Body of pancreas (tissue), 4 donors: ENCODE measurements around the gene TSPAN32. TPM values are rescaled to one million over a fixed set of nuclear protein-coding genes. Genes with fewer than 3 reads are reported as not detected.

Experiments
- ATAC-seq: fragments of 150-250 bp; one replicate; pipeline ENCODE4 v1.9.1; 2016
- DNase-seq, 4 donors: peaks; one replicate each; pipeline ENCODE4 v3.0.0-alpha.2; 2019
- H3K27ac ChIP-seq, 4 donors: fragments of 200-600 bp; sonication (generic); 1 replicate in 3 of 4; 2 replicates in 1 of 4; pipeline versions ENCODE4 v1.5.1 to v1.6.1; 2016 to 2019; ENCODE audit warnings: mild to moderate bottlenecking in 1 of 4, mixed read lengths in 1 of 4, moderate library complexity in 1 of 4
- H3K27me3 ChIP-seq, 2 donors: fragments of 200-600 bp; sonication (generic); one replicate each; pipeline ENCODE4 v1.6.0; 2016; ENCODE audit warnings: mild to moderate bottlenecking in 1 of 2
- H3K36me3 ChIP-seq, 2 donors: fragments of 200-600 bp; sonication (generic); replicated peaks in 1 of 2; 2 replicates each; pipeline ENCODE4 v1.5.1; 2016; ENCODE audit warnings: low read depth in 2 of 2; ENCODE audit not compliant: insufficient read depth in 1 of 2
- H3K4me1 ChIP-seq: fragments of 200-600 bp; sonication (generic); one replicate; pipeline ENCODE4 v1.6.0; 2016
- H3K4me3 ChIP-seq, 2 donors: fragments of 200-600 bp; sonication (generic); 1 replicate in 1 of 2; 2 replicates in 1 of 2; pipeline ENCODE4 v1.5.1; 2016 to 2019
- H3K9me3 ChIP-seq, 3 donors: fragments of 200-600 bp; sonication (generic); 1 replicate in 2 of 3; 2 replicates in 1 of 3; pipeline ENCODE4 v1.5.1; 2016
- POLR2A ChIP-seq, 3 donors: fragments of 450-650 bp; IDR thresholded peaks; one replicate each; pipeline ENCODE4 v1.6.1; 2016; ENCODE audit warnings: antibody characterized with exemption in 3 of 3, mild to moderate bottlenecking in 2 of 3
- whole genome bisulfite sequencing, 2 donors: methylation state at CpG; one replicate each; pipeline ENCODE4 v1.1.5; 2017; 5-methylcytosine and 5-hydroxymethylcytosine counted together
- intact Hi-C: fragments of 100-400 bp; cut with DNase I; formaldehyde crosslinking; loops from one replicate; pipeline ENCODE4 v1.15.1; 2023
- total RNA-seq, 2 donors: library from RNA; depleted of rRNA; stranded (reverse); fragments of >200 nt; gene quantifications; one replicate each; pipeline ENCODE4 v1.1.0, GENCODE V29; 2016
- TF ChIP-seq, protein P1 (sequence below), 7 experiments: fragments of 450-650 bp in 4 of 7; fragments of 200-600 bp in 3 of 7; sonication (generic) in 3 of 7; IDR thresholded peaks; one replicate each; pipeline ENCODE4 v1.5.1; 2016 to 2019; ENCODE audit warnings: antibody characterized with exemption in 7 of 7

TSPAN32 gene
- total RNA-seq, 2 donors from 2014 or later, result 5.9 TPM; not detected in 1

DNA sequence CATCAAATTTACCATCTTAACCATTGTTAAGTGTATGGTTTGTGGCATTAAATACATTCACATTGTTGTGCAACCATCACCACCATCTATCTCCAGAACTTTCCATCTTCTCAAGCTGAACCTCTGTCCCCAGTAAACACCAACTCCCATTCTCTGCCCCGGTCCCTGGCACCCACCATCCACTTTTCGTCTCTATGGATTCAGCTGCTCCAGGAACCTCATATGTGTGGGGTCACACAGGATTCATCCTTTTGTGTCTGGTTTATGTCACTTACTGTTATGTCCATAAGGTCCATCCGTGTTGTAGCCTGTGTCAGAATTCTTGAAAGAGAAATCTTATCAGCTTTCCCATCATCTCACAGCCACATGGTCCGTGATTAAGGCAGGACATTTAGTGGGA, 16.3 kb downstream of the TSPAN32 start:
- no peaks in the 10 kb centered on the region for H3K36me3 ChIP-seq
- 74 to 83% methylated on average over 4 of the region's 4 CpGs for WGBS, 2 donors
- intact Hi-C loops, result no loop called here
- TF ChIP-seq POLR2A (IDR thresholded peaks at IDR 0.05), result no peak
- TF ChIP-seq, protein P1, sequence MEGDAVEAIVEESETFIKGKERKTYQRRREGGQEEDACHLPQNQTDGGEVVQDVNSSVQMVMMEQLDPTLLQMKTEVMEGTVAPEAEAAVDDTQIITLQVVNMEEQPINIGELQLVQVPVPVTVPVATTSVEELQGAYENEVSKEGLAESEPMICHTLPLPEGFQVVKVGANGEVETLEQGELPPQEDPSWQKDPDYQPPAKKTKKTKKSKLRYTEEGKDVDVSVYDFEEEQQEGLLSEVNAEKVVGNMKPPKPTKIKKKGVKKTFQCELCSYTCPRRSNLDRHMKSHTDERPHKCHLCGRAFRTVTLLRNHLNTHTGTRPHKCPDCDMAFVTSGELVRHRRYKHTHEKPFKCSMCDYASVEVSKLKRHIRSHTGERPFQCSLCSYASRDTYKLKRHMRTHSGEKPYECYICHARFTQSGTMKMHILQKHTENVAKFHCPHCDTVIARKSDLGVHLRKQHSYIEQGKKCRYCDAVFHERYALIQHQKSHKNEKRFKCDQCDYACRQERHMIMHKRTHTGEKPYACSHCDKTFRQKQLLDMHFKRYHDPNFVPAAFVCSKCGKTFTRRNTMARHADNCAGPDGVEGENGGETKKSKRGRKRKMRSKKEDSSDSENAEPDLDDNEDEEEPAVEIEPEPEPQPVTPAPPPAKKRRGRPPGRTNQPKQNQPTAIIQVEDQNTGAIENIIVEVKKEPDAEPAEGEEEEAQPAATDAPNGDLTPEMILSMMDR (IDR thresholded peaks at IDR 0.05), result no peak
- peaks cover 20% of the 10 kb centered on the region for H3K4me1 ChIP-seq
- H3K27me3 ChIP-seq, result no peaks in the 10 kb centered on the region
- no peak overlapping the region for H3K4me3 ChIP-seq
- DNase-seq (no peak), ATAC-seq (no peak)
- no peaks in the 10 kb centered on the region for H3K9me3 ChIP-seq
- H3K27ac ChIP-seq, result no peak overlapping the region

DNA sequence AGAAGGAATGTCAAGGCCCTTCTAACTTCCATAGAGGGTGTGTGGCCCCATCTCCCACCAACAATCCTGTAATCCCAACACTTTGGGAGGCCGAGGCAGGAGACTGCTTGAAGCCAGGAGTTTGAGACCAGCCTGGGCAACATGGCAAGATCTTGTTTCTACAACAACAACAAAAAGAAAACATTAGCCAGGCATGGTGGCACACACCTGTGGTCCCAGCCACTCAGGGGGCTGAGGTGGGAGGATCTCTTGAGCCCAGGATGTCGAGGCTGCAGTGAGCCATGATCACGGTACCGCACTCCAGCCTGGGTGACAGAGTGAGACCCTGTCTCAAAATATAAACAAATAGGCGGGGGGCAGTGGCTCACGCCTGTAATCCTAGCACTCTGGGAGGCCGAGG, 16.9 kb downstream of the TSPAN32 start:
- no peak for TF ChIP-seq POLR2A (IDR thresholded peaks at IDR 0.05)
- TF ChIP-seq, protein P1 (IDR thresholded peaks at IDR 0.05), result no peak
- Histone ChIP-seq H3K4me3 (no peak overlapping the region), H3K27me3 (no peaks in the 10 kb centered on the region), H3K4me1 (peaks cover 16% of the 10 kb centered on the region), H3K9me3 (no peaks in the 10 kb centered on the region), H3K36me3 (no peaks in the 10 kb centered on the region), H3K27ac (no peak overlapping the region)
- DNase-seq (no peak), ATAC-seq (no peak)
- 89 to 95% methylated on average over 5 to 7 of the region's 7 CpGs for WGBS, 2 donors
- intact Hi-C loops, result no loop called here

DNA sequence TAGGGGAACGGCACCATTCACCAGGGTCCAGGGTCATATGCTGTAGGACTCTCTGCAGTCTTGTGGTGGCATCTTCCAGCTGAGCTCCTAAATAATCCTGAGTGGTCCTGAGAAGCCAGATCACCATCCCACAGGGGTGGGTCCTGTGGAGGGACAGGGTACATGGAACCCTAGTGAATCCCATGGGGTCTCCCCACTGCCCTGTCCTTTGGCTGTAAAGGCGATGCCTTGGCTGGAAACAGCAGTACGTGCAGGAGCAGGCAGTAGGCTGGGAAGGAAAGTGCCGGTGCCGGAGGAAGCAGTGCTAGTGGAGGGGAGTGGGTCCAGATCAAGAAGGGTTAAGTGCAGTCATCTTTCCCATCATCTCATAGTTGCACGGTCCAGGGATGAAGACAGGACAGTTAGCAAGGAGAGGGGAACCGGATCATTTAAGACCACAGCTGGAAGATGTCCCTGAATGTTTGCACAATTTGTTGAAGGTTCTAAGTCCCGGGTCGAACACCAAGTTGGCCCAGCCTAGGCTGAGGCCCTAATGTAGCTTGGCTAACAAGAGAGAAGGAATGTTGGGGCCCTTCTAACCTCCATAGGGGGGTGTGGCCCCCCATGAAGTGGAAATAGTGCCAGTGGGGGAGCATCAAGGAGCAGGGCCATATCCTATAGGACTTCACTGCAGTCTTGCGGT, 18.1 kb downstream of the TSPAN32 start:
- TF ChIP-seq POLR2A (IDR thresholded peaks at IDR 0.05), result no peak
- TF ChIP-seq, protein P1 (IDR thresholded peaks at IDR 0.05), result no peak
- peak in 1 of 4 donors; percentile 1 for DNase-seq
- intact Hi-C loops, result no loop called here
- H3K36me3 ChIP-seq, result no peaks in the 10 kb centered on the region
- H3K9me3 ChIP-seq, result no peaks in the 10 kb centered on the region
- H3K4me3 ChIP-seq, result no peak overlapping the region
- WGBS, 2 donors, result 76 to 81% methylated on average over 7 to 10 of the region's 10 CpGs
- H3K4me1 ChIP-seq, result peaks cover 4% of the 10 kb centered on the region
- no peaks in the 10 kb centered on the region for H3K27me3 ChIP-seq
- H3K27ac ChIP-seq, result no peak overlapping the region
- no peak for ATAC-seq

DNA sequence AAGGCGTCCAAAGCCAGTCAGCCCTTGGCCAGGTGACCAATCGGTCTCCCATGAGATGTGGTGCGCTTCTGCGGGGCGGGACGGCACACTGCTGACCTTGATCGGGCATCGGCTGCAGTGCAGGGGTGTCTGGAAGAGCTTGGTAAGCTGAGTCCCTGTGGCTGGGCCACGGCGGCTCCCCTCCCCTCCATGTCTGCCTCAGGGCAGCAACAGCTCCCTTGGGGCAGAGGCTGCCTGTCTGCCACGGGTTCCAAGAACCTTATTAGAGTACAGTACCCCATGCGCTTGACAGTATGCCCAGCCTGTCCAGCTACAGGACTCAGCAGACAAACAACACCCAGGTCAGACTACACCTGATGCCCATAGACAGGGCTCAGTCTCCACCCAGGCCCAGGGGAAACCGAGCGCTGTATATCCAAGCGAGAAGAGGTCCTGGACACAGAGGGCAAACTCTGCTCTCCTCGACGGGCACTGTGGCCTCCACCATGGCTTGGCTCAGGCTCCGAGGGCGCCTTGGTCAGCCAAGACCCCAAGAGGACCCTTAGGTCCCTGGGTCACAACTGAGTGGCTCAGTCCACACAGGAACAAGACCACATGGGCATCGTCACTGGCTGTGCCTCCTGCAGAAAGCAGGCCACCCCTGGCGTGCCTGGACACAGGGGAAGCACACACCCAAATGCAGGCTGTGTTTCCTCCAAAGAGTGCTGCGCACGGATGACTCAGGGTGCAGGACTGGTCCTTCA, 18.9 kb downstream of the TSPAN32 start:
- no peaks in the 10 kb centered on the region for H3K4me1 ChIP-seq
- 80 to 82% methylated on average over 12 to 21 of the region's 23 CpGs for WGBS, 2 donors
- no peaks in the 10 kb centered on the region for H3K36me3 ChIP-seq
- intact Hi-C loops, result no loop called here
- no peak overlapping the region for H3K4me3 ChIP-seq
- no peak for ATAC-seq
- no peaks in the 10 kb centered on the region for H3K9me3 ChIP-seq
- peak in 1 of 4 donors; percentile 1 for DNase-seq
- H3K27ac ChIP-seq, result no peak overlapping the region
- no peaks in the 10 kb centered on the region for H3K27me3 ChIP-seq
- TF ChIP-seq POLR2A (IDR thresholded peaks at IDR 0.05), result no peak
- TF ChIP-seq, protein P1 (IDR thresholded peaks at IDR 0.05), result no peak
